ENCODE data around the gene IGSF21.
A peak's percentile ranks its signal among the peaks of the same experiment; 100 is the strongest.

Gene IGSF21

DNA sequence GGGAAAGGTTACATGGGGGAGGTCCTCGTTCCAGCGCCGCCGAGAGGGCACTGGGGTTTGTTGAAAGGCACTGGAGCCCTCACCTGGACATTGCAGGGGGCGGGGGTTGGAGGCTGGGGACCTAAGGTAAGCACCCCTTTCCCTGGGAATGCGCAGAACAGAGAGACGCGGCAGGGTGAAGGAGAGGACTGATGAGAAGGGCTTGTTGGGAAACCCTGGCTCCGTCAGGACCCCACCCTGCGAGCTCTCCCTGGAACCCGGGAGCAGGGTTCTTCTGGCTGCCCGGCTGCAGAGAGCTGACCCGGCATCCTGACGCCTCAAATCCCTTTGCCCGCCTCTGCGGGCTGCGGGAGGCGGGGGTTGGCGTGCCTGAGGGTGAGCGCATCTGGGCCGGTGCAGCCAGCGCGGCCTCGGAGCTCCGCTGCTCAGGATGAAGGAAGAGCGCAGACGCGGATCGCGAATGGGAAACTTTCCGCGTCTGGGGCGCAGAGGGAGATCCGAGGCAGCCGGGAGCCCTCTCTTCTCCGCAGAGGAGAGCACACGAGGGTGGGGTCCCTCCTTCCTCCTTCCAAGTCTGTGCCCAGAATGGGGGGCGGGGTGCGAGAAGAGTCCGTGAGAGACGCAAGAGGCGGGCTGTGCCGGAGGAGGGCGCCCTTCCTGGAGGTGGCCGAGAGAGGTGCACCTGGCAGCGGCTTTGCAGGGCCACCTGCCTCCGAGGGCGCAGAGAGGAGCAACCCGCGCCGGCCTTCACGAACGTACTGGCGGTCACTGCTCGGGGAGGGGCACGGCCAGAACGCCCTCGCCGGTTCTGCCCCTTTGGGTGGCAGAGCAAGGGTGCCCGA, 2.4 kb downstream of the IGSF21 start:
- Histone ChIP-seq H3K27me3 (replicated peaks; ENCODE audit: control insufficient read depth, insufficient read depth, low read length) (peaks cover 1% of the 10 kb centered on the region), H3K36me3 (ENCODE audit: control insufficient read depth, insufficient read depth, low read length) (no peaks in the 10 kb centered on the region), H3K4me3 (replicated peaks; ENCODE audit: low read depth, low read length) (no peak overlapping the region)
- DNase-seq (ENCODE audit: extremely low read depth, insufficient read length) = no peak
- TF ChIP-seq, protein P1, sequence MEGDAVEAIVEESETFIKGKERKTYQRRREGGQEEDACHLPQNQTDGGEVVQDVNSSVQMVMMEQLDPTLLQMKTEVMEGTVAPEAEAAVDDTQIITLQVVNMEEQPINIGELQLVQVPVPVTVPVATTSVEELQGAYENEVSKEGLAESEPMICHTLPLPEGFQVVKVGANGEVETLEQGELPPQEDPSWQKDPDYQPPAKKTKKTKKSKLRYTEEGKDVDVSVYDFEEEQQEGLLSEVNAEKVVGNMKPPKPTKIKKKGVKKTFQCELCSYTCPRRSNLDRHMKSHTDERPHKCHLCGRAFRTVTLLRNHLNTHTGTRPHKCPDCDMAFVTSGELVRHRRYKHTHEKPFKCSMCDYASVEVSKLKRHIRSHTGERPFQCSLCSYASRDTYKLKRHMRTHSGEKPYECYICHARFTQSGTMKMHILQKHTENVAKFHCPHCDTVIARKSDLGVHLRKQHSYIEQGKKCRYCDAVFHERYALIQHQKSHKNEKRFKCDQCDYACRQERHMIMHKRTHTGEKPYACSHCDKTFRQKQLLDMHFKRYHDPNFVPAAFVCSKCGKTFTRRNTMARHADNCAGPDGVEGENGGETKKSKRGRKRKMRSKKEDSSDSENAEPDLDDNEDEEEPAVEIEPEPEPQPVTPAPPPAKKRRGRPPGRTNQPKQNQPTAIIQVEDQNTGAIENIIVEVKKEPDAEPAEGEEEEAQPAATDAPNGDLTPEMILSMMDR (IDR thresholded peaks at IDR 0.05; ENCODE audit: insufficient read depth, low read length, poor library complexity, severe bottlenecking) = peak; percentile 22

- H3K27me3 ChIP-seq (replicated peaks; ENCODE audit: control insufficient read depth, insufficient read depth, low read length) = peaks cover 1% of the 10 kb centered on the region
- no peaks in the 10 kb centered on the region for H3K36me3 ChIP-seq (ENCODE audit: control insufficient read depth, insufficient read depth, low read length)
- no peak for DNase-seq (ENCODE audit: extremely low read depth, insufficient read length)
- TF ChIP-seq, protein P1 (IDR thresholded peaks at IDR 0.05; ENCODE audit: insufficient read depth, low read length, poor library complexity, severe bottlenecking) = no peak
- no peak overlapping the region for H3K4me3 ChIP-seq (replicated peaks; ENCODE audit: low read depth, low read length)
Measured at GRCh38 chr1:18110598-18110939, 3.0 kb downstream of the IGSF21 start.

GRCh38 chr1:18110968-18111367, 3.4 kb downstream of the IGSF21 start:
- Histone ChIP-seq H3K27me3 (replicated peaks; ENCODE audit: control insufficient read depth, insufficient read depth, low read length) (peaks cover 1% of the 10 kb centered on the region), H3K36me3 (ENCODE audit: control insufficient read depth, insufficient read depth, low read length) (no peaks in the 10 kb centered on the region), H3K4me3 (replicated peaks; ENCODE audit: low read depth, low read length) (no peak overlapping the region)
- TF ChIP-seq, protein P1 (IDR thresholded peaks at IDR 0.05; ENCODE audit: insufficient read depth, low read length, poor library complexity, severe bottlenecking) = no peak
- no peak for DNase-seq (ENCODE audit: extremely low read depth, insufficient read length)

DNA sequence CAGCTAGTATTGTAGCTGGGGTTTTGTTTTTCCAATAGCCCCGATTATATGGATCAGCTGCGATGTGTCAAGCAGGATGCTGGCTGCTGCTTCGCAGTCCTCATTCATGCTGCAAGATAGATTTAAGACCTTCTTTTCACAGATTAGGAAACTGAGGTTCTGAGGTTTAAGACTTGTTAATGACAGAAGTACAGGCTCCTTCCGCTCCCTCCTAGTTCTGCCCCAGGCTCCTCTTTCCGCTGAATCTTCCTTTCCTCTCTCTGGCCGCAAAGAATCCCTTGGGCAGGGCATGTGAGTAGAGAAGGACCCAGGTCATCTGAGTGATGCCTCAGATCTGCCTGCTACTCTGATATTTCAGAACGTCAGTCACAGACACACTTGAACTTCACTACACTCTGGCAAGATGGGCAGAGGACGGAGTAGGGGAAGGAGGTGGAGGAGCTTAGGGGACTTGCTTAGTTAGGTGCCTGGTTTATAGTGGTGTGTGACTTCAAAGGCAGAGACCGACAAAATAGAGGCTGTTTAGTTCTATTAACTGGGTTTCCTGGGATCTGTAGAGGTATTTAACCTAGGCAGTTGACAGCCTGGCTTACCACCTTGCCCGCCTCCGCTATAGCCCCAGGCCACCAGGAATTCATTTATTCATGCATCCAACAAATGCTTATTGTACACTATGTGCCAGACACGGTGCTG, 4.2 kb downstream of the IGSF21 start:
- peaks cover 1% of the 10 kb centered on the region for H3K27me3 ChIP-seq (replicated peaks; ENCODE audit: control insufficient read depth, insufficient read depth, low read length)
- no peak for DNase-seq (ENCODE audit: extremely low read depth, insufficient read length)
- H3K36me3 ChIP-seq (ENCODE audit: control insufficient read depth, insufficient read depth, low read length) = no peaks in the 10 kb centered on the region
- TF ChIP-seq, protein P1 (IDR thresholded peaks at IDR 0.05; ENCODE audit: insufficient read depth, low read length, poor library complexity, severe bottlenecking) = no peak
- H3K4me3 ChIP-seq (replicated peaks; ENCODE audit: low read depth, low read length) = no peak overlapping the region

GRCh38 chr1:18112611-18113010, 5.0 kb downstream of the IGSF21 start:
- Histone ChIP-seq H3K4me3 (replicated peaks; ENCODE audit: low read depth, low read length) (no peak overlapping the region), H3K36me3 (ENCODE audit: control insufficient read depth, insufficient read depth, low read length) (no peaks in the 10 kb centered on the region), H3K27me3 (replicated peaks; ENCODE audit: control insufficient read depth, insufficient read depth, low read length) (peaks cover 1% of the 10 kb centered on the region)
- TF ChIP-seq, protein P1 (IDR thresholded peaks at IDR 0.05; ENCODE audit: insufficient read depth, low read length, poor library complexity, severe bottlenecking) = no peak
- no peak for DNase-seq (ENCODE audit: extremely low read depth, insufficient read length)

Data from GM06990 (cell line).